ENCODE results near the gene MPST. TPM values are rescaled to one million over a fixed set of nuclear protein-coding genes. Genes with fewer than 3 reads are reported as not detected.

Gene MPST
- polyA plus RNA-seq, 1 donor (not counting 4 experiments of a cell fraction or from before 2014, with no cell fraction given): 23.5 TPM

GRCh38 chr22:37002633-37003032 lies 16.9 kb upstream of the MPST start:
- peaks cover 24% of the 10 kb centered on the region for H3K27me3 ChIP-seq (ENCODE audit: control insufficient read depth, extremely low read depth, insufficient read depth, low read length)
- dilution Hi-C loops (cut with MboI; ENCODE audit: extremely low pct_ligation_motif_present, low sequenced_read_pairs): no loop called here
- TF ChIP-seq EZH2 (IDR thresholded peaks at IDR 0.05; ENCODE audit: low read length): no peak
- TF ChIP-seq CTCF (optimal IDR thresholded peaks at IDR 0.05 in 1 of 3, IDR thresholded peaks at IDR 0.05 in 1 of 3, conservative IDR thresholded peaks at IDR 0.05 in 1 of 3; ENCODE audit: extremely low read depth in 1 of 3, insufficient read depth in 2 of 3, low read length in 3 of 3): no peak
- no peak overlapping the region for H3K4me3 ChIP-seq (ENCODE audit: control insufficient read depth in 2 of 3, extremely low read depth in 1 of 3, insufficient read depth in 2 of 3, low read depth in 1 of 3, low read length in 3 of 3)
- H2AFZ ChIP-seq (ENCODE audit: control insufficient read depth, low read length): no peak overlapping the region
- H3K9me1 ChIP-seq (ENCODE audit: control insufficient read depth, extremely low read depth, insufficient read depth, low read length): no peaks in the 10 kb centered on the region
- no peak for FAIRE-seq
- H3K4me1 ChIP-seq (ENCODE audit: control insufficient read depth, extremely low read depth, insufficient read depth, low read length): peaks cover 6% of the 10 kb centered on the region
- H3K36me3 ChIP-seq (ENCODE audit: control insufficient read depth in 2 of 2, extremely low read depth in 1 of 2, insufficient read depth in 2 of 2, low read length in 2 of 2): no peaks in the 10 kb centered on the region
- no peak overlapping the region for H3K27ac ChIP-seq (ENCODE audit: control insufficient read depth, insufficient read depth, low read length)
- DNase-seq (ENCODE audit: low read depth, low spot score): no peak
- H3K9me3 ChIP-seq (ENCODE audit: control insufficient read depth, low read depth, low read length): no peaks in the 10 kb centered on the region
- H4K20me1 ChIP-seq (ENCODE audit: control insufficient read depth, extremely low read depth, insufficient read depth, low read length): no peaks in the 10 kb centered on the region
- H3K9ac ChIP-seq (ENCODE audit: control insufficient read depth, extremely low read depth, insufficient read depth, low read length): no peak overlapping the region
- no peaks in the 10 kb centered on the region for H3K79me2 ChIP-seq (ENCODE audit: control insufficient read depth, insufficient read depth, low read length)
- H3K4me2 ChIP-seq (ENCODE audit: control insufficient read depth, extremely low read depth, insufficient read depth, low read depth, low read length): no peak overlapping the region

GRCh38 chr22:37007651-37008050 lies 11.9 kb upstream of the MPST start:
- Histone ChIP-seq H3K4me1 (ENCODE audit: control insufficient read depth, extremely low read depth, insufficient read depth, low read length) (no peaks in the 10 kb centered on the region), H3K27me3 (ENCODE audit: control insufficient read depth, extremely low read depth, insufficient read depth, low read length) (peaks cover 26% of the 10 kb centered on the region), H3K9me3 (ENCODE audit: control insufficient read depth, low read depth, low read length) (no peaks in the 10 kb centered on the region), H3K27ac (ENCODE audit: control insufficient read depth, insufficient read depth, low read length) (no peak overlapping the region), H2AFZ (ENCODE audit: control insufficient read depth, low read length) (no peak overlapping the region), H3K9ac (ENCODE audit: control insufficient read depth, extremely low read depth, insufficient read depth, low read length) (no peak overlapping the region), H3K36me3 (ENCODE audit: control insufficient read depth in 2 of 2, extremely low read depth in 1 of 2, insufficient read depth in 2 of 2, low read length in 2 of 2) (no peaks in the 10 kb centered on the region), H3K4me2 (ENCODE audit: control insufficient read depth, extremely low read depth, insufficient read depth, low read depth, low read length) (no peak overlapping the region), H3K4me3 (ENCODE audit: control insufficient read depth in 2 of 3, extremely low read depth in 1 of 3, insufficient read depth in 2 of 3, low read depth in 1 of 3, low read length in 3 of 3) (no peak overlapping the region), H3K9me1 (ENCODE audit: control insufficient read depth, extremely low read depth, insufficient read depth, low read length) (no peaks in the 10 kb centered on the region), H3K79me2 (ENCODE audit: control insufficient read depth, insufficient read depth, low read length) (no peaks in the 10 kb centered on the region), H4K20me1 (ENCODE audit: control insufficient read depth, extremely low read depth, insufficient read depth, low read length) (no peaks in the 10 kb centered on the region)
- FAIRE-seq (no peak), DNase-seq (ENCODE audit: low read depth, low spot score) (no peak)
- dilution Hi-C loops (cut with MboI; ENCODE audit: extremely low pct_ligation_motif_present, low sequenced_read_pairs): no loop called here
- TF ChIP-seq CTCF (optimal IDR thresholded peaks at IDR 0.05 in 1 of 3, IDR thresholded peaks at IDR 0.05 in 1 of 3, conservative IDR thresholded peaks at IDR 0.05 in 1 of 3; ENCODE audit: extremely low read depth in 1 of 3, insufficient read depth in 2 of 3, low read length in 3 of 3) (no peak), EZH2 (IDR thresholded peaks at IDR 0.05; ENCODE audit: low read length) (no peak)

Data from keratinocyte (primary cell).